Right hindlimb (tissue), 1 donor: ENCODE measurements around the gene CDK14.
A peak's percentile ranks its signal among the peaks of the same experiment; 100 is the strongest.

Experiments used
- DNase-seq: peaks from one replicate; pipeline ENCODE4 v3.0.0-alpha.2; 2018

The CDK14 gene

DNA sequence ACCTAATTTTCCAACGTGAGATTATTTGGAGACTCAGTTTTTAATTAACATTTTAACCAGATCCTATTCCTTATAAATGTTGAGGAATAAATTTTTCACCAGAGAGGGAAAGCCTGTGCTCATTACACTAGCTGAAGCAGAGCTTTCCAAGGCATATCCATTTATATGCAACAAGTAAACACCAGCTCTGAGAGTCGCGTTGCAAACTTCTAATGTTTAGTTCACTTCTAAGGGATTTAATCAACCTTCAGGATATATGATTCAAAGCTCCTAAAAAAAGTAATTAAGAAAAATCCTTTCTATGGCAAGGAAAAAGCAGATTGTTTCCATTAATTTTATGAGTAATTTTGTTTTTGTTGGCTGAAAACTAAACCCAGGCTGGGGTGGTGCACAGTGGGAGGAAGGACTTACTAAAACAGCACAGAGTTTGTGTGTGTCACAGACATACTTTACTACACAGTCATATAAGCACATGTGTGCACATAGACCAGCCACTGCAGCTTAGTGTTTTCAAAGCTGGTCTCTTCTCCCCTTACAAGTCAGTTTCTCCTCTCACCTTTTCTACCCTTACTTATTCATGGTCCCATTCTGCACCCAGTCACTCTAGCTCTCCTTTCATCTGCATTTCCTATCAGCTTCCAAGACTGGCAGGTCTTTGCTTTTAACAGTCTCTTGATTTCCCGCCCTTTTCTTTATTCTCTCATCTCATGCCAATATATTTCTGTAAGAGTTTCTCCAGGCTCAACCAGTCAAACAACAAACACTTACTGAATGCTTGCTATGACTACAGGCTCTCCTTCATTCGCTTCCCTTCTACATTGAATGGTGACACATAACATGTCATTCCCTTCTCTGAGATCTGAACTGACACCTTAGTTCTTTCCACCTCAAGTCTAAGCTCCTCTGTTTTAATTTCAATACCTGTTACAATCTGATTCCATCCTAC, 587.0 kb downstream of the CDK14 start:
- DNase-seq: no peak

- DNase-seq: no peak
These were observed 589.6 kb downstream of the CDK14 start for GRCh38 chr7:91185771-91186170.

- DNase-seq: no peak
These were observed 590.9 kb downstream of the CDK14 start for GRCh38 chr7:91187061-91187460.

DNA sequence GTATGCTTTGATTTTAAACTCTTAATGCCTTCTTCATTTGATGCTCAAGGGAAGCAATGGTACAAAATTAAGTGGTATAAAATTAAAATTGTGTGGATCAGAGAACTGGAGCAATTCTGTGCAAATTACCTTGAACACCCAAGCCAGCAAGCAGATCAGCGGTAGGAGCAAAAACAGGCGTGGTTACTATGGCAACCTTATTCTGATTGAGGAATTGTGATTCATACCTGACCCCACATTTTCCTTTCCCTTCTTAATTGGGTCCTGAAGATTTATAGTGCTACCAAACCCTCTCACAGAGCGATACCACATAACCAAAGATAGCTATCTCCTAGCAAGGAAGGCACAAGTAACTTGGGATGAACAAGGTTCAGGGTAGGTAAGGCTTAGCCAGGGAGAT, 595.6 kb downstream of the CDK14 start:
- no peak for DNase-seq

DNA sequence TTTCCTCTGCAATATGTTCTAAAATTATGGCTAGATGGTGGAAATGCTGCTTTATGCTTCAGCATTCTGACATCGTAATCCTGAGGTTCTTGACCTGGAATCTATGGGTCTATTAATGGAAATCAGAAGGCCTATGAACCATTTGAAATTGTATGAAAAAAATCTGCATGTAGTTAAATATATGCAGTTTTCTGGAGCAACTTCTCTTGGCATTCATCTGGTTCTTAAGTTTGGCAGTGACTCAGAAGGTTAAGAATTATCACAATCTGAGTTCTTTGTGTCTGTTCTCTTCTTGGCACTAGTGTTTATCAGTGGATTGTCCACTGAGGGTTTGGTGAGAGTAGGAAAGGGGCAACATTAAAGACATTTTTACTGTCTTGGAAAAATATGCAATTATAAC, 597.0 kb downstream of the CDK14 start:
- no peak for DNase-seq

DNA sequence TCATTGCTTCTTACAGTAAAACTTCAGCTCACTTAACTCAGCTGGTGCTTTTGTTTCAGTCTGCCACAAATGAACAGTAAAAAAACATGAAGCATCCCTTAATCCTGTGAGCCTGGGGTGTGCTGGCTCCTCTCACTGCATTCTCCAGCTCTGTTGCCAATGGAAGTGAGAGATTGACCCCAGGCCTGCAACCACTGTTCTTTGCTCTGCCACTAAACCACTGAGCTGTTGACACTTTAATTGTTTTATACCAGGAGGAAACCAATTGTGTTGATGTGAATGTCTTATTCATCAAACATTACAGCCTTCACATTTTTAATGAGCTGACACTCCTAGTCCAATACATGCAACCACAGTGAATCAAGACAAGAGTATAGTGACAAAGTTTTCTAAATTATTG, 598.7 kb downstream of the CDK14 start:
- no peak for DNase-seq

DNA sequence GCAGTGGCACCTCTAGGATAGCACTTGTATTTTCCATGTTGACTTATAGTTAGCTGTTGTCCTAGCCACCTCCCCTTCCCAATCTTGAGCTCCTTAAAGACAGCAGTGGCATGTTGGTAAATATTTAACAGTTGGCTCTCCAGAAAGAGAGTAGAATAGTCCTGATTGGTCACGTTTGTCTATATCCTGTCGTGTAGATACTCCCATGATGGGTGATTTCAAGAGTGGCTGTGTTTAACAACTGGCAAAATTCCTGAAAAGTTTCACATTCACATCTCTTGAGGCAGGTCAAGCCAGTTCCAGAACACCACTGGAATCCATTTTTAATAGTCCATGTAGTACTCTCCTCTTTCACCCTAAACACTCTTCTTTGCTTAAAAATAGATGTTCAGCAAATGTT, 599.9 kb downstream of the CDK14 start:
- DNase-seq: no peak

DNA sequence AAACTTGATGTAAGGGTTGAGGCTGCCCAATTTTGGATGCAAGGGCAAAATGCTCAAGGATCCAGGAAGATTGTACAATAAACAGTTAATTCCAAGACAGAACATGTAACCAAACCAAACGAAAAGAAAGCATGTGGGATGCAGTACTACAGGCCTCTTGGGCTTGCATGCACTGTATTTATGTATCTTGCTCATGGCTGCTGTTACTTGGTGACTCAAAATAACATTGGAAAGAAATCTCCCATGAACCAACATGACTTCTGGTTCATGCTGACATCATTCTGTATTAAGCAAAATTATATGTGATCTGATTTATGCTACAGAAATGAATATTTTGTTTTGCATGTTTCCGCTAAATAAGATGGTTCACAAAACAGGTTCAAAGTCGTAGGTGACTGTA, 602.2 kb downstream of the CDK14 start:
- DNase-seq: no peak

- no peak for DNase-seq
These were observed 603.5 kb downstream of the CDK14 start for GRCh38 chr7:91199601-91200000.

GRCh38 chr7:91201442-91202113, 605.5 kb downstream of the CDK14 start:
- no peak for DNase-seq

DNA sequence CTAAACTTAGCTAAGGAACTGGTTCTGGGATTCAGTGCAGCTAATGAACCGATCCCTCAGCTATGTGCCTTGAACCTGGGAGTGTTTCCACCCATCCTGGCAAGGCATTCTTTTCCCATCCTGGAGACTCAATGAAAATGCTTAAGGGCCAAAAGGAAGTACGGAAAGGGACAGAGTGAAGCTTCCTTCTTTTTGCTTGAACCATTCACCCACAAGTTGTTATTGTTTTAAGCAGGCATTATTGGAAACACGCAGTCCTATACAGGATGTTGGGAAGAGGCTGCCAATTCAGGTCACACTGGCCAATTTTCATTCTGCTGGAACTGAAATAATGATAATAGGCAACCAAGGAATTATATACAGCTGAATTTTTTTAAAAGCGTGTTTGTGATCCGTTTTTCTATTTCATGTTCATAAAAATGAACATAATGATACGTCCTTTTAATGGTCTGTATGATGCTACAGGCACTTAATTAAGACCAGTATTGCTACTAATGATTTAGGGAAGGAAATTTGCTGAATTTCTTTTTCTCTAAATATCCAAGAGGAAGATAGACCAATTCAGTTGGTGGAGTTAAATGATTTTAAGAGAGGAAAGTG, 610.3 kb downstream of the CDK14 start:
- DNase-seq: peak; percentile 27

DNA sequence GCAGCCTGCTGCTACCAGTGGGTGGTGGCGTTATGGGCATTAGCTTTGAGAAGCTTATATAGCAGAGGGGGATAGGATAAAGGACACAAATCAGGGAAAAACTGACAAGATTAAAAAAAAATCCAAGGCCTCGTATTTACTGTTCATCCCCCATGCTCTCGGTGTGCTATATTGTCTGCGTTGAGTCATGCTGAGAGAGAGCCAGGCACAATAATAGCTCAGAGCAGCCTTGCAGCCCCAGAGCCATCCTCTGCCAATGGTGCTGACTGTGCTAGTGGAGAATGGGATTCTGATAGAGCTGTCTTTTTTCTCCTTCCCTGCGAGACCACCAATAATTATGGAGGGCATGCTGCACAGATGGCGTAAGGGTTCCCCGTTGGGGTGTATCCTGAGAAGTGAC, 616.5 kb downstream of the CDK14 start:
- DNase-seq: no peak

- no peak for DNase-seq
These were observed 630.3 kb downstream of the CDK14 start for GRCh38 chr7:91226411-91226810.

- DNase-seq: no peak
These were observed 632.2 kb downstream of the CDK14 start for GRCh38 chr7:91228327-91228726.

DNA sequence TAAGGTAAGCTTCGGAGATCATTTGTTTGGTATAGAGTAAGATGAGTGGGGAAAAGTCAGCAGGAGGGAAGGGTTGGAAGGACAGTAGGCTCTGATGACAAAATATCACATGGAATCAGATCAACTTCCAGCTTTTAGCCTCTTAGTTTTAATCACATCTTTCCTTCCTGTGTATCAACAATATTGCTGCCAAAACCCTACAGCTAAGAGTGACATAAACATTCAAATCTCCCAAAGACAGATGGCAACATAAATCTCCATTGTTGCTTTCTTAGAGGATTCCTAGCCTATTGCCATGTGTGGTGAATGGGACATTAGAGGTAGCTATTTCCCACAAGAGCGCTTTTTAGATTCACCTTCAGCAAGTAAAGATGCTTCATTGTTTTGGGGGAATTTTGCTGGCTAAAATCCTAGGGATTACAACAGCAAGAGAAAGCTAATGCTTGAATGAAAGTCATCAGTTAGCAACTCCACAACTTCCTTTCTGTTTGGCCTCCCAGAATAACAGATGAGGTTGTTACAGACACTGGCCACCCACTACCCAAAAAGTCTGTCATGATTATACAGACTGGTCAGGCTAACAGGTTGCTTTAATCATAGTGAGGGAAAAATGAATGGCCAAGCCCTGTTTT, 632.9 kb downstream of the CDK14 start:
- no peak for DNase-seq

DNA sequence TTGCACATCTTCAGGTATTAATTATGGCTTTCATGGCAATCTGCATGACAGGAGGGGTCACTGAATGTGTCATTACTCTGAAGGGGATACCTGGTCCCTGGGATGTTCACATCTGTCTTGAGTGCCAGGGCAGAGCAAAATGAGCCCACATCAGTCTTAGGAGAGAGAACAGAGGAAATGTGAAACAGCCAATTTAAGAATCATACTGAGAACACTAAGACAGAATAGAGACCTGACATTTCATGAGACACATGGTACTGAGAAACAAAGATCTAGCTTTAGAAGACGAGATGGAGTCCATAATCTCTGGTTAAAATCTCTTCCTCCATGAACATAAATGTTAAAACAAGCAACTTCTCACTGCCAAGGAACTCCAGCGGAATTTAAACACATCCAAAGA, 634.0 kb downstream of the CDK14 start:
- DNase-seq: no peak

- DNase-seq: no peak
These were observed 634.4 kb downstream of the CDK14 start for GRCh38 chr7:91230503-91230902.

- no peak for DNase-seq
These were observed 637.1 kb downstream of the CDK14 start for GRCh38 chr7:91233212-91233611.

GRCh38 chr7:91235211-91235832, 639.2 kb downstream of the CDK14 start:
- no peak for DNase-seq

DNA sequence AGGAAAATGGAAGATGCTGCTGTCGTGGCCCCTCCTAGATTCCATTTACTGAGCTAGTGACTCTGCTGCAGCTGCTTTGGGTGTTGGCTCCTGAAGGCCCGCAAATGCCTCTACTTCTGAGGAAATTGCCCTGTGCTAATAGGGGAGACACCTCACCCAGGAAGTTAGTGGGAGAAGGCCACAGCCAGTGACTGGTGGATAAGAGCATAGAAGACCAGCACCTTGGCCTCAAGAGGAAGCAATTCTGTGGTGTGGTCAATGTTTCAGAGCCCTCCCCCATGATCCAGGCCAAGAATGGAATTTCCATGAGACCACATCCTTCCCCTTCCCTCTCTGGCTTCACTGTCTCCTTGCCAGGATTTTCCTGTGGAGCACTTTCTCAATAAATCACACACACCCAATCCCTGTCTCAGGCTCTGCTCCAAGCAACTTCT, 643.1 kb downstream of the CDK14 start:
- DNase-seq: peak; percentile 71

- DNase-seq: no peak
These were observed 643.7 kb downstream of the CDK14 start for GRCh38 chr7:91239772-91240171.

- DNase-seq: peak; percentile 28
These were observed 644.3 kb downstream of the CDK14 start for GRCh38 chr7:91240376-91240941.
